Endothelial cell of umbilical vein (primary cell): ENCODE data around the gene TIPIN. TPM values are rescaled to one million over a fixed set of nuclear protein-coding genes. Genes with fewer than 3 reads are reported as not detected.

Experiments used
- BruUV-seq: library from RNA; stranded (reverse); fragments of 400-500 nt; replicated peaks from 2 replicates; lab custom pipeline; 2021; lab: Mats Ljungman, UMichigan
- CTCF ChIA-PET: fragments of 300-600, 350-600 bp; sonication (Branson Sonifier 250); formaldehyde crosslinking; loops from one replicate; lab custom pipeline; 2021; ENCODE audit warnings: antibody characterized with exemption, inconsistent platforms; lab: Charles Lee
- POLR2A ChIA-PET: fragments of 300-600, 350-600 bp; sonication (Branson Sonifier 250); formaldehyde crosslinking; loops from one replicate; lab custom pipeline; 2021; ENCODE audit warnings: antibody characterized with exemption, inconsistent platforms; lab: Charles Lee
- DNase-seq: peaks from one replicate; pipeline ENCODE4 v3.0.0-alpha.2; 2011; ENCODE audit warnings: low read depth, low spot score
- FAIRE-seq: peaks from 2 replicates; lab custom pipeline; 2011; peaks lifted over from hg19 to GRCh38; lab: Jason Lieb, UNC
- H2AFZ ChIP-seq: 2 replicates; pipeline ENCODE4 v1.6.0; 2012; ENCODE audit warnings: low read depth, low read length, control low read depth, inconsistent platforms
- H3K27ac ChIP-seq: 2 replicates; pipeline ENCODE4 v1.5.1; 2011; ENCODE audit warnings: low read depth, mild to moderate bottlenecking, control low read depth, low read length, moderate library complexity; ENCODE audit not compliant: insufficient read depth
- H3K27me3 ChIP-seq, 2 experiments: 2 replicates each; pipeline versions ENCODE4 v1.6.0 to v1.6.1; 2011; ENCODE audit warnings: low read length in 2 of 2, mixed read lengths in 1 of 2; ENCODE audit not compliant: control insufficient read depth in 2 of 2, insufficient read depth in 2 of 2
- H3K36me3 ChIP-seq, 2 experiments: 2 replicates in 1 of 2; 3 replicates in 1 of 2; pipeline ENCODE4 v1.5.1; 2011; ENCODE audit warnings: low read length in 2 of 2, mild to moderate bottlenecking in 1 of 2, moderate library complexity in 1 of 2; ENCODE audit not compliant: control insufficient read depth in 2 of 2, insufficient read depth in 2 of 2; ENCODE audit errors: extremely low read depth in 1 of 2
- H3K4me1 ChIP-seq: 3 replicates; pipeline ENCODE4 v1.5.1; 2011; ENCODE audit warnings: mild to moderate bottlenecking, low read length; ENCODE audit not compliant: control insufficient read depth, insufficient read depth; ENCODE audit errors: extremely low read depth
- H3K4me2 ChIP-seq: 2 replicates; pipeline ENCODE4 v1.6.1; 2011; ENCODE audit warnings: low read length, control low read depth, mixed read lengths; ENCODE audit not compliant: insufficient read depth
- H3K4me3 ChIP-seq, 3 experiments: fragments of 200-600 bp in 1 of 3; sonication (generic), shearing (Covaris generic) in 1 of 3; replicated peaks in 1 of 3; 2 replicates each; pipeline ENCODE4 v1.5.1; 2011 to 2016; ENCODE audit warnings: control low read depth in 3 of 3, low read length in 3 of 3, mild to moderate bottlenecking in 2 of 3, inconsistent platforms in 1 of 3, low read depth in 1 of 3, moderate library complexity in 1 of 3; ENCODE audit not compliant: insufficient read depth in 1 of 3
- H3K79me2 ChIP-seq: 2 replicates; pipeline ENCODE4 v1.6.0; 2012; ENCODE audit warnings: low read length, inconsistent platforms; ENCODE audit not compliant: control insufficient read depth, insufficient read depth
- H3K9ac ChIP-seq: replicated peaks from 2 replicates; pipeline ENCODE3; 2011; ENCODE audit warnings: low read length, control low read depth; ENCODE audit not compliant: insufficient read depth; ENCODE audit errors: extremely low read depth
- H3K9me1 ChIP-seq: replicated peaks from 3 replicates; pipeline ENCODE4 v1.6.0; 2011; ENCODE audit warnings: mild to moderate bottlenecking, low read length; ENCODE audit not compliant: control insufficient read depth, insufficient read depth; ENCODE audit errors: extremely low read depth
- H3K9me3 ChIP-seq: replicated peaks from 2 replicates; pipeline ENCODE4 v1.5.1; 2012; ENCODE audit warnings: low read length, inconsistent platforms; ENCODE audit not compliant: control insufficient read depth, insufficient read depth
- H4K20me1 ChIP-seq: replicated peaks from 2 replicates; pipeline ENCODE3; 2011; ENCODE audit warnings: mild to moderate bottlenecking, low read length; ENCODE audit not compliant: control insufficient read depth, insufficient read depth; ENCODE audit errors: extremely low read depth
- CTCF ChIP-seq, 2 donors: IDR thresholded peaks; 1 replicate in 1 of 2; 2 replicates in 1 of 2; pipeline ENCODE4 v1.5.1; 2011; ENCODE audit warnings: low read length in 2 of 2, mild to moderate bottlenecking in 2 of 2, moderate library complexity in 2 of 2, control low read depth in 1 of 2, inconsistent platforms in 1 of 2, low read depth in 1 of 2; ENCODE audit not compliant: insufficient read depth in 1 of 2; ENCODE audit errors: extremely low read depth in 1 of 2
- EZH2 ChIP-seq: IDR thresholded peaks from 2 replicates; pipeline ENCODE4 v1.6.1; 2012; ENCODE audit warnings: borderline replicate concordance, low read depth, mild to moderate bottlenecking, moderate library complexity, low read length, inconsistent platforms; ENCODE audit not compliant: severe bottlenecking
- FOS ChIP-seq: IDR thresholded peaks from 2 replicates; pipeline ENCODE4 v1.6.1; 2011; ENCODE audit warnings: mild to moderate bottlenecking, low read length, moderate library complexity, borderline replicate concordance; ENCODE audit not compliant: insufficient read depth
- GATA2 ChIP-seq: IDR thresholded peaks from 2 replicates; pipeline ENCODE4 v1.7.0; 2011; ENCODE audit warnings: low read depth, mild to moderate bottlenecking, moderate library complexity, mixed read lengths, low read length; ENCODE audit not compliant: insufficient read length, insufficient read depth
- JUN ChIP-seq: IDR thresholded peaks from 2 replicates; pipeline ENCODE4 v1.6.1; 2011; ENCODE audit warnings: borderline replicate concordance, low read depth; ENCODE audit not compliant: insufficient read length, insufficient read depth
- MAX ChIP-seq: IDR thresholded peaks from 2 replicates; pipeline ENCODE4 v1.6.1; 2011; ENCODE audit not compliant: insufficient read depth, insufficient read length
- MYC ChIP-seq: IDR thresholded peaks from one replicate; pipeline ENCODE4 v1.6.1; 2011; ENCODE audit warnings: mild to moderate bottlenecking, low read depth, low read length
- POLR2A ChIP-seq: IDR thresholded peaks from 2 replicates; pipeline ENCODE4 v1.6.1; 2012; ENCODE audit warnings: low read depth, mild to moderate bottlenecking, control low read depth, low read length
- POLR2AphosphoS5 ChIP-seq: IDR thresholded peaks from 2 replicates; pipeline ENCODE4 v1.6.1; 2012; ENCODE audit warnings: low read depth, mild to moderate bottlenecking, control low read depth, low read length, moderate library complexity; ENCODE audit not compliant: insufficient read depth
- dilution Hi-C: fragments of 300-500 bp; cut with MboI; formaldehyde crosslinking; loops from one replicate; pipeline ENCODE4 v1.15.0; 2019; ENCODE audit warnings: low sequenced_read_pairs; ENCODE audit not compliant: extremely low pct_ligation_motif_present
- intact Hi-C: fragments of 100-400 bp; cut with micrococcal nuclease; formaldehyde crosslinking; loops from one replicate; pipeline ENCODE4 v1.10.0; 2022
- polyA plus RNA-seq, 4 experiments: library from polyadenylated mRNA; depleted of rRNA in 3 of 4; stranded (reverse) in 3 of 4; unstranded in 1 of 4; fragments of >200 nt; gene quantifications; 2 replicates each; pipeline versions ENCODE4 v1.2.1 to v1.2.3, GENCODE V29; 2011 to 2012; ENCODE audit warnings: missing spikeins in 1 of 4
- total RNA-seq: library from RNA; stranded (reverse); gene quantifications from 2 replicates; pipeline ENCODE4 v1.2.3, GENCODE V29; 2021

The TIPIN gene
- total and polyA plus RNA-seq, 2 donors (not counting 3 experiments of a cell fraction or from before 2014, with no cell fraction given) = 3.6 to 15.4 TPM

- H3K9ac ChIP-seq = peak overlapping the region; percentile 31
- H2AFZ ChIP-seq = no peak overlapping the region
- no peaks in the 10 kb centered on the region for H3K9me3 ChIP-seq
- FAIRE-seq = no peak
- CTCF ChIA-PET = interaction anchor here (0.9 to 4.2 kb wide), 9 partner anchors 10 to 93 kb away, joined by 3 to 51 read pairs (median 4); partner anchors contain the start of genes MAP2K1 and SNAPC5
- dilution Hi-C loops (loop anchor here (25.0 kb wide), 1 partner anchor 93 kb away; no protein-coding TSS in a partner anchor), intact Hi-C loops (loop anchor here (1.0 kb wide), 1 partner anchor 19 kb away; the partner anchor contains the start of gene MAP2K1)
- peak overlapping the region; percentile 69 for H3K4me2 ChIP-seq
- no peaks in the 10 kb centered on the region for H3K9me1 ChIP-seq
- POLR2A ChIA-PET = interaction anchor here (0.9 kb wide), 1 partner anchor 17 kb away, joined by 3 read pairs; no protein-coding TSS in a partner anchor
- TF ChIP-seq MYC (no peak), EZH2 (no peak), MAX (no peak), POLR2AphosphoS5 (no peak), POLR2A (no peak), FOS (no peak), GATA2 (no peak), CTCF (IDR thresholded peaks at IDR 0.05; ENCODE audit: extremely low read depth in 1 of 2, insufficient read depth in 1 of 2, low read depth in 1 of 2, low read length in 2 of 2) (no peak), JUN (no peak)
- peaks cover 2% of the 10 kb centered on the region for H4K20me1 ChIP-seq
- H3K36me3 ChIP-seq = no peaks in the 10 kb centered on the region
- peaks cover 92% of the 10 kb centered on the region for H3K79me2 ChIP-seq
- no peak for DNase-seq
- peaks cover 35% of the 10 kb centered on the region for H3K4me1 ChIP-seq
- no peaks in the 10 kb centered on the region for H3K27me3 ChIP-seq
- no TSS peak for BruUV-seq
- peak overlapping the region; percentile 38 for H3K27ac ChIP-seq
- H3K4me3 ChIP-seq = no peak overlapping the region
Measured at GRCh38 chr15:66405007-66405406, 48.5 kb upstream of the TIPIN start.
